GM12874 (cell line): Measurements from ENCODE around the gene TTC8.

ENCODE experiments used
- CTCF ChIP-seq: IDR thresholded peaks from 2 replicates; pipeline ENCODE4 v1.5.1; 2011; ENCODE audit warnings: low read depth, mild to moderate bottlenecking, control low read depth, low read length, moderate library complexity; ENCODE audit not compliant: insufficient read depth

TTC8 gene

GRCh38 chr14:88853129-88853528 lies 28.7 kb downstream of the TTC8 start:
- no peak for TF ChIP-seq CTCF

GRCh38 chr14:88856786-88857366 lies 32.4 kb downstream of the TTC8 start:
- TF ChIP-seq CTCF, result no peak

- TF ChIP-seq CTCF, result no peak
These were observed 38.7 kb downstream of the TTC8 start for GRCh38 chr14:88863167-88863566.

GRCh38 chr14:88864198-88864597 lies 39.7 kb downstream of the TTC8 start:
- no peak for TF ChIP-seq CTCF

- TF ChIP-seq CTCF, result no peak
These were observed 41.9 kb downstream of the TTC8 start for GRCh38 chr14:88866305-88866704.

GRCh38 chr14:88868558-88869159 lies 44.2 kb downstream of the TTC8 start:
- TF ChIP-seq CTCF, result peak; percentile 3; the same call in 1 of the 2 replicates

GRCh38 chr14:88870777-88871176 lies 46.3 kb downstream of the TTC8 start:
- no peak for TF ChIP-seq CTCF
